GM20000 (cell line): Measurements from ENCODE around the gene TCP11L1.
A peak's percentile ranks its signal among the peaks of the same experiment; 100 is the strongest.

Experiments used
- DNase-seq: peaks from one replicate; pipeline ENCODE4 v3.0.0; 2012; ENCODE audit warnings: low spot score
- TF ChIP-seq, protein P1 (sequence below): IDR thresholded peaks from 2 replicates; pipeline ENCODE4 v1.5.1; 2012; ENCODE audit warnings: mild to moderate bottlenecking, control low read depth; ENCODE audit errors: extremely low read depth, missing control alignments

Gene TCP11L1

GRCh38 chr11:33005175-33005574 is 34.2 kb upstream of the TCP11L1 start:
- TF ChIP-seq, protein P1, sequence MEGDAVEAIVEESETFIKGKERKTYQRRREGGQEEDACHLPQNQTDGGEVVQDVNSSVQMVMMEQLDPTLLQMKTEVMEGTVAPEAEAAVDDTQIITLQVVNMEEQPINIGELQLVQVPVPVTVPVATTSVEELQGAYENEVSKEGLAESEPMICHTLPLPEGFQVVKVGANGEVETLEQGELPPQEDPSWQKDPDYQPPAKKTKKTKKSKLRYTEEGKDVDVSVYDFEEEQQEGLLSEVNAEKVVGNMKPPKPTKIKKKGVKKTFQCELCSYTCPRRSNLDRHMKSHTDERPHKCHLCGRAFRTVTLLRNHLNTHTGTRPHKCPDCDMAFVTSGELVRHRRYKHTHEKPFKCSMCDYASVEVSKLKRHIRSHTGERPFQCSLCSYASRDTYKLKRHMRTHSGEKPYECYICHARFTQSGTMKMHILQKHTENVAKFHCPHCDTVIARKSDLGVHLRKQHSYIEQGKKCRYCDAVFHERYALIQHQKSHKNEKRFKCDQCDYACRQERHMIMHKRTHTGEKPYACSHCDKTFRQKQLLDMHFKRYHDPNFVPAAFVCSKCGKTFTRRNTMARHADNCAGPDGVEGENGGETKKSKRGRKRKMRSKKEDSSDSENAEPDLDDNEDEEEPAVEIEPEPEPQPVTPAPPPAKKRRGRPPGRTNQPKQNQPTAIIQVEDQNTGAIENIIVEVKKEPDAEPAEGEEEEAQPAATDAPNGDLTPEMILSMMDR, result no peak

DNA sequence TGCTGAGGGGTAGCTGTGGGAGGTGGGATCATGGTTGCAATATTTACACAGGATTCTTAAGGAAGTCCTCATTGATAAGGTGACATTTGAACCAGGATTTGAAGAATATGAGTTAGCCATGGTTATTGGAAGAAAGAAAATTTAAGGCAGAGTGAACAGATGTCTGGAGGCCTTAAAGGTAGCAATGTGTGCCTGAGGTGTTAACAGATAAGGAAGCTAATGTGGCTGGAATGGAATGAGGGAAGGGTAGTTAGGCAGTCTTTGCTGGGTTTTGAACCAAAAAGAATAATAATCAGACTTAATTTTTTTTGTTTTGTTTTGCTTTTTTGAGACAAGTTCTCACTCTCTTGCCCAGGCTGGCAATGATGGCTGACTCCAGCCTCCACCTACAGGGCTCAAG is 33.4 kb upstream of the TCP11L1 start:
- TF ChIP-seq, protein P1, result no peak

More at GRCh38 chr11:33005175-33005574, 34.2 kb upstream of the TCP11L1 start:
- no peak for DNase-seq

GRCh38 chr11:33013755-33014154 is 25.6 kb upstream of the TCP11L1 start:
- TF ChIP-seq, protein P1, result no peak
- no peak for DNase-seq

More for the DNA sequence above, 33.4 kb upstream of the TCP11L1 start:
- DNase-seq, result no peak

DNA sequence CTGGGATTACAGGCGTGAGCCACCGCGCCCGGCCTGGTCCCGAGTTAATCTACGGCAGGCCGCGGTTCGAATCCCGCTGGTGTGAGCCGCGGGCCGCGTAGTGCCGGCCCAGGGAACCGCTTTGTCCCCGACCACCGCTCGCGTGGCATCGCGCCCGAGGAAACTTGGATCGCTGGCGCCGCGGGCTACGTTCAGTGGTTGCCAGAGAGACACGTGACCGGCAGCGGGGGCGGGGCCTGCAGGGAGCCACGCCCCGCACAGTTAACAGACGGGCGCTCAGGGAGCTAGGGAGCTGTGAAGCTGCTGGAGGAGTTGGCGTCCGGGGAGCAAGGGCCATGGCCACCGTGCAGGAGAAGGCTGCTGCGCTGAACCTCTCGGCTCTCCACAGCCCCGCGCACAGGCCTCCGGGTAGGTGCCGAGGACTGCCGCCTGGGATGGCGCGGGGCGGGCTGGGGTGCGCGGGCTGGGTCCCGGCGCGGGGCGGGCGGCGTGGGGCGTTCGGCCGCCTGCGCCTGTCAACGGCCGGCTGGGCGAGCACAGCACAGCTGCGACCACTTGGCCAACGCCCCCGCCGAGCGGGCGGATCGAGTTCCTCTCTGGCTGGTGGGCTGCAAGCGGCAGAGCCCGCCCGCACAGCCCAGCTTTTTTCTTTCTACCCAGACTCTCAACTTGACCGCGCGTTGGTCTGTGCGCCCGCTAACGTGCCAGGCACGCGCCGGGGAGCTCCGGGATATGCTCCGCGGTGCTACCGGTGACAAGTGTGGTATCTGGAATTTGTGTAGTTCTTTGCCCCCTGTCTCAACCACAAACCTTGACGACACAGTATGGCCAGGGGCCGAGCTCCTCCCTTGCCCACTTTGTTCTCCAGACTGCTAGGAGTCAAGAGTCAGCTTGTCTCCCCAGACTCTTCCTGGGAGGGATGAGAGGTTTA is 23.5 kb upstream of the TCP11L1 start, which contains the start of gene DEPDC7:
Gene DEPDC7, plus strand, starts transcription at position 258 of the 931 bp plus-strand sequence. Its CDS starts 78 bp downstream, at position 336.
- TF ChIP-seq, protein P1, result no peak
- peak; percentile 88 for DNase-seq

DNA sequence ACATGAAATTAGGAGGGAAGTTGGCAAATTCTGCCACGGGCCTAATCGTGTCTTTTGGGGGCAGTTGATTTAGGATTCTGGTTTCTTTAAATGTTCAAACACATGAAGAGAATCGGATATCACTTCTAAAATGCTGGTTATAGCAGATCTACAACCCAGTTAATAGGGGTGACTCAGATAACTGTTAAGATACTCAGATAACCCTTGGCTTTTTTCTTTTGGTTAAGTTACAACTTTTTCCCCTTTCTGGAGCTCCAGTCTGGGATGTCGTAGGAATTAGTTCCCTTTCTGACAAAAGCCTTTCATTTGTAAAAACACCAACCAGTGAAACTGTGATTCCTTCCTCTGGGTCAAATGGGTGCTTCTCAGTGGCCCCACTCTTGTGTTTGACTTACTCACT is 22.7 kb upstream of the TCP11L1 start:
- TF ChIP-seq, protein P1, result no peak
- DNase-seq, result no peak

DNA sequence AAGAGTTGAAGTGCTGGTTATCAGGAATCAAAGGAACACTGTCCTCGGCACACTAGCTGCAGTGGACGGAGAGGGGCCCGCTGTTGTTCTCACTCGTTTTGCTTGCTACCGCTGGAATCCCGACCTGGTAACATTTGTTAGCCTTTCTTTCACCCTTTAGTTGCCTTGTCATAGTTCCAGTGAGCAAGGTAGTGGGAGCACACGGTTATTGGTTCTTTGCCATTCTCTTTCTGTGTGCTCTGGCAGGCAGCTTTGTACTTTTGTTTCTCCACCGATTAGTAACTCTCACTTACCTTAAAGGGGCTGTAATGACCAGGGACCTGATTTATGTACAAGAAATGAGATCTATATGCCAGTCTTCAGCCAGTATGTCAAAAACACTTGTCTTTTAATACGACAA is 21.9 kb upstream of the TCP11L1 start:
- TF ChIP-seq, protein P1, result no peak
- DNase-seq, result no peak

DNA sequence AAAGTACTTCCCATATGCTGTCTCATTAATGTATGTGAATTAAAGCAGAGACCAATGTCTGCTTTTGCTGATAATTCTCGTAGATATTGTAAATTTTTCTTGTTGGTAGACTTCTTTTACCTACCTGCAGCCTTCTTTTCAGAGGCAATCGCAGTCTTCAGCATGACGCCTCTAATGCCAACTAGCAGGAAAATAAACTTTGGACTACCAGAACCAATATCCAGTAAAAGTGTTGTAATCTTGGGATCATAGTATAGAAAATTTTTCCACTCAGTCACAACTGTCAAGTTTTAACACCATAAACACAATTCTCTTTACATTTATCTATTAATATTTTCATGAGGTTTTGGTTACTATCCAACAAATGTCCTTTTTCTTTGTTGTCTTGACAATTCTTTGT is 21.4 kb upstream of the TCP11L1 start:
- TF ChIP-seq, protein P1, result no peak
- no peak for DNase-seq
